SK-N-SH treated with all-trans-retinoic acid at 6 μM for 48 hours (cell line): ENCODE measurements around the gene ASB11.

Source experiments
- ARNTL ChIP-seq: fragments of 450-650 bp; formaldehyde crosslinking; IDR thresholded peaks from 2 replicates; pipeline ENCODE4 v1.5.0; 2020; ENCODE audit warnings: low read depth, mild to moderate bottlenecking, moderate library complexity, borderline replicate concordance
- TCF4 ChIP-seq: fragments of 250-450 bp; sonication (Bioruptor Pico); IDR thresholded peaks from 2 replicates; pipeline ENCODE4 v1.8.0; 2021; ENCODE audit warnings: mild to moderate bottlenecking, moderate library complexity, borderline replicate concordance

DNA sequence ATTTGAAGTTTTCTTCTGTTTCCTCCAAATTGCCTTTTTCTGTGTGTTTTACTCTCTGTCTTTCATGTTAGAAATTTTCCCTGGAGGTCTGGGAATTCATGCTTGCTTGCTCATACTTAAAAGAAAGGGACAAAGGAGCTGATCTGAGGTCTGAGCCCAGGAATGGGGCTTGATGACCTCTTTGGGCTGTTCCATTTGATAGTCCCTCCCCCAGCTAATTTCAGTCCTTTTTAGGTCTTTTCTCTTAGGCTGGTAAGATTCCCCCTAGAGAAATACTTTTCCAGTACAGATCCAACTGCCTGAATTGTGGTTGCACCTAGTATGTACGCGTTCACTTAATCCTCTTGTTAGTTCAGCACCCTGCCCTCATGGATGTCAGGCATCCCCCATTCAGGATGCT lies 25.4 kb upstream of the ASB11 start:
- TF ChIP-seq TCF4 (CRISPR knock-in tag): no peak
- no peak for TF ChIP-seq ARNTL (CRISPR knock-in tag)
